HEK293 (cell line): ENCODE data around the gene GNG14.

Source experiments
- CTCF ChIA-PET: fragments of 350-600 bp; formaldehyde crosslinking; extraction: SDS; loops from one replicate; lab custom pipeline; 2021; ENCODE audit warnings: antibody characterized with exemption; lab: Yijun Ruan, JAX
- POLR2A ChIA-PET: fragments of 300-600 bp; formaldehyde crosslinking; extraction: SDS; loops from one replicate; lab custom pipeline; 2020; ENCODE audit warnings: antibody characterized with exemption, inconsistent platforms; lab: Yijun Ruan, JAX
- H3K27ac ChIP-seq: fragments of 200-500 bp; sonication (Bioruptor generic); 2 replicates; pipeline ENCODE4 v1.5.1; 2014; ENCODE audit warnings: low read depth, low read length, control low read depth, inconsistent platforms; ENCODE audit errors: extremely low read depth
- H3K36me3 ChIP-seq, 2 experiments: fragments of 200-500 bp in 1 of 2; sonication (Bioruptor generic) in 1 of 2; 1 replicate in 1 of 2; 2 replicates in 1 of 2; pipeline ENCODE4 v1.5.1; 2014 to 2017; ENCODE audit warnings: inconsistent platforms in 2 of 2, low read length in 2 of 2; ENCODE audit not compliant: control insufficient read depth in 2 of 2, insufficient read depth in 1 of 2
- H3K4me1 ChIP-seq: fragments of 200-500 bp; sonication (Bioruptor generic); 2 replicates; pipeline ENCODE4 v1.5.1; 2014; ENCODE audit warnings: mild to moderate bottlenecking, low read length, inconsistent platforms; ENCODE audit not compliant: control insufficient read depth, insufficient read depth
- H3K4me3 ChIP-seq: 2 replicates; pipeline ENCODE4 v1.5.1; 2011; ENCODE audit warnings: low read depth, mild to moderate bottlenecking, control low read depth, low read length, moderate library complexity
- H3K9me3 ChIP-seq: fragments of 200-500 bp; sonication (Bioruptor generic); 2 replicates; pipeline ENCODE4 v1.5.1; 2014; ENCODE audit warnings: low read depth, low read length, inconsistent platforms; ENCODE audit not compliant: control insufficient read depth, insufficient read depth
- EGR2 ChIP-seq: fragments of 450-650 bp; formaldehyde crosslinking; IDR thresholded peaks from 2 replicates; pipeline ENCODE4 v1.5.1; 2016; ENCODE audit warnings: low read depth, missing biosample characterization, missing genetic modification characterization
- ZBTB11 ChIP-seq: fragments of 450-650 bp; formaldehyde crosslinking; conservative IDR thresholded peaks from 2 replicates; pipeline ENCODE4 v1.5.1; 2016; ENCODE audit warnings: low read depth, missing biosample characterization, missing genetic modification characterization
- ZNF121 ChIP-seq: fragments of 450-650 bp; formaldehyde crosslinking; IDR thresholded peaks from 2 replicates; pipeline ENCODE4 v1.5.1; 2016; ENCODE audit warnings: missing biosample characterization, missing genetic modification characterization
- ZNF26 ChIP-seq: fragments of 450-650 bp; formaldehyde crosslinking; IDR thresholded peaks from 2 replicates; pipeline ENCODE4 v1.5.1; 2016; ENCODE audit warnings: missing biosample characterization, missing genetic modification characterization
- ZNF394 ChIP-seq: fragments of 450-650 bp; formaldehyde crosslinking; IDR thresholded peaks from 2 replicates; pipeline ENCODE4 v1.5.1; 2016; ENCODE audit warnings: missing biosample characterization, missing genetic modification characterization, mild to moderate bottlenecking, moderate library complexity, borderline replicate concordance
- ZNF621 ChIP-seq: fragments of 450-650 bp; formaldehyde crosslinking; IDR thresholded peaks from 2 replicates; pipeline ENCODE4 v1.5.1; 2017; ENCODE audit warnings: missing biosample characterization, missing genetic modification characterization
- ZNF623 ChIP-seq: fragments of 450-650 bp; formaldehyde crosslinking; IDR thresholded peaks from 2 replicates; pipeline ENCODE4 v1.5.1; 2016; ENCODE audit warnings: missing biosample characterization, missing genetic modification characterization
- ZNF629 ChIP-seq: fragments of 450-650 bp; formaldehyde crosslinking; IDR thresholded peaks from 2 replicates; pipeline ENCODE4 v1.5.1; 2017; ENCODE audit warnings: missing biosample characterization, missing genetic modification characterization

GNG14 gene

GRCh38 chr19:12713304-12713703 lies 25.5 kb downstream of the GNG14 start (continued):
- peak; percentile 37; the same call in 1 of the 2 replicates for TF ChIP-seq ZBTB11 (tag by site-specific recombination)
- peak; percentile 28; the same call in 1 of the 2 replicates for TF ChIP-seq ZNF629 (tag by site-specific recombination)
- TF ChIP-seq ZNF394 (tag by site-specific recombination): peak; percentile 86
- 0 out of 2 replicates have a peak, but pooled peaks have one; percentile 19 for TF ChIP-seq ZNF121 (tag by site-specific recombination)
- TF ChIP-seq ZNF623 (tag by site-specific recombination): peak; percentile 59

- CTCF ChIA-PET: interaction anchor here (0.6 to 3.4 kb wide), 4 partner anchors 43 to 131 kb away, joined by 3 to 15 read pairs (median 4); no protein-coding TSS in a partner anchor
- Histone ChIP-seq H3K4me1 (no peaks in the 10 kb centered on the region), H3K27ac (no peak overlapping the region), H3K4me3 (no peak overlapping the region)
- POLR2A ChIA-PET: no interaction called here
- TF ChIP-seq ZNF621 (tag by site-specific recombination): no peak
- TF ChIP-seq, all 188 proteins: peak for 0
- no peaks in the 10 kb centered on the region for H3K9me3 ChIP-seq
- H3K36me3 ChIP-seq: peaks cover 53 to 94% of the 10 kb centered on the region in 2 experiments
These were observed 27.3 kb downstream of the GNG14 start for GRCh38 chr19:12715102-12715501.

- ChIA-PET CTCF (interaction anchor here (0.8 to 3.4 kb wide), 7 partner anchors 18 to 84 kb away, joined by 3 to 15 read pairs (median 5); no protein-coding TSS in a partner anchor), POLR2A (no interaction called here)
- no peak for TF ChIP-seq EGR2 (tag by site-specific recombination)
- peak; percentile 93 for TF ChIP-seq ZNF121 (tag by site-specific recombination)
- Histone ChIP-seq H3K4me3 (no peak overlapping the region), H3K9me3 (no peaks in the 10 kb centered on the region), H3K4me1 (no peaks in the 10 kb centered on the region), H3K36me3 (peaks cover 49 to 93% of the 10 kb centered on the region in 2 experiments), H3K27ac (no peak overlapping the region)
These were observed 28.1 kb downstream of the GNG14 start for GRCh38 chr19:12715929-12716328.

GRCh38 chr19:12720296-12720695 lies 32.5 kb downstream of the GNG14 start:
- TF ChIP-seq ZNF26 (tag by site-specific recombination) (no peak), ZNF121 (tag by site-specific recombination) (peak; percentile 92)
- TF ChIP-seq, all 188 proteins: peak for 1
- ChIA-PET POLR2A (interaction anchor here (0.5 to 5.1 kb wide), 2 partner anchors 11 to 15 kb away, joined by 5 to 89 read pairs; partner anchors contain the start of genes GET3 and TRIR), CTCF (interaction anchor here (0.6 to 1.4 kb wide), 8 partner anchors 28 to 78 kb away, joined by 3 to 5 read pairs (median 4); no protein-coding TSS in a partner anchor)
- Histone ChIP-seq H3K27ac (peak overlapping the region; percentile 97), H3K36me3 (peaks cover 28 to 53% of the 10 kb centered on the region in 2 experiments), H3K4me1 (no peaks in the 10 kb centered on the region), H3K9me3 (no peaks in the 10 kb centered on the region), H3K4me3 (peak overlapping the region; percentile 79)
